GM23338 (cell line): ENCODE measurements around the gene DNAJC12. TPM values are rescaled to one million over a fixed set of nuclear protein-coding genes. Genes with fewer than 3 reads are reported as not detected.

ENCODE experiments used
- ATAC-seq: fragments of 200-7000 bp; cut with Tn5 transposase; 3 replicates; pipeline ENCODE4 v1.9.1; 2020
- DNase-seq: peaks from one replicate; pipeline ENCODE4 v3.0.0-alpha.2; 2015; ENCODE audit warnings: low spot score
- H2AFZ ChIP-seq: fragments of 200-600 bp; sonication (generic); 2 replicates; pipeline ENCODE4 v1.8.0; 2016; ENCODE audit warnings: antibody characterized with exemption, mild to moderate bottlenecking, moderate library complexity
- H3F3A ChIP-seq: fragments of 200-600 bp; sonication (generic); replicated peaks from 2 replicates; pipeline ENCODE4 v1.8.0; 2017; ENCODE audit warnings: antibody characterized with exemption, mixed run types, low read depth
- H3K27ac ChIP-seq: fragments of 200-600 bp; sonication (generic); 2 replicates; pipeline ENCODE4 v1.6.1; 2016; ENCODE audit warnings: low read depth
- H3K27me3 ChIP-seq: fragments of 200-600 bp; sonication (generic); 2 replicates; pipeline ENCODE4 v1.8.0; 2016; ENCODE audit warnings: mild to moderate bottlenecking, mixed run types, moderate library complexity; ENCODE audit not compliant: insufficient read depth
- H3K36me3 ChIP-seq: fragments of 200-600 bp; sonication (generic); 2 replicates; pipeline ENCODE4 v1.8.0; 2016; ENCODE audit warnings: mild to moderate bottlenecking; ENCODE audit not compliant: insufficient read depth
- H3K4me1 ChIP-seq: fragments of 200-600 bp; sonication (generic); 2 replicates; pipeline ENCODE4 v1.8.0; 2016; ENCODE audit warnings: mild to moderate bottlenecking, moderate library complexity; ENCODE audit not compliant: insufficient read depth
- H3K4me2 ChIP-seq: fragments of 200-600 bp; sonication (generic); 2 replicates; pipeline ENCODE4 v1.7.1; 2017; ENCODE audit warnings: mixed run types
- H3K4me3 ChIP-seq: fragments of 200-600 bp; sonication (generic); 2 replicates; pipeline ENCODE4 v1.6.1; 2016; ENCODE audit warnings: mixed run types
- H3K79me2 ChIP-seq: fragments of 200-600 bp; sonication (generic); replicated peaks from 2 replicates; pipeline ENCODE4 v1.8.0; 2017; ENCODE audit warnings: mild to moderate bottlenecking; ENCODE audit not compliant: insufficient read depth
- H3K9me2 ChIP-seq: fragments of 200-600 bp; sonication (generic); 2 replicates; pipeline ENCODE4 v1.8.0; 2017; ENCODE audit not compliant: insufficient read depth
- H4K20me1 ChIP-seq: fragments of 200-600 bp; sonication (generic); replicated peaks from 2 replicates; pipeline ENCODE4 v1.8.0; 2017; ENCODE audit warnings: mild to moderate bottlenecking; ENCODE audit not compliant: insufficient read depth
- H3K27ac Mint-ChIP-seq: 2 replicates; pipeline ENCODE4 v1.8.0; 2020; ENCODE audit warnings: inconsistent platforms, mild to moderate bottlenecking, moderate library complexity, mixed read lengths
- H3K27me3 Mint-ChIP-seq: 3 replicates; pipeline ENCODE4 v1.8.0; 2022; ENCODE audit warnings: low read depth, mild to moderate bottlenecking, moderate library complexity, mixed read lengths, inconsistent platforms; ENCODE audit not compliant: insufficient read depth, poor library complexity
- H3K36me3 Mint-ChIP-seq: 3 replicates; pipeline ENCODE4 v1.8.0; 2021; ENCODE audit warnings: low read depth, mild to moderate bottlenecking, inconsistent platforms, moderate library complexity, mixed read lengths
- H3K4me1 Mint-ChIP-seq: 3 replicates; pipeline ENCODE4 v1.8.0; 2020; ENCODE audit warnings: mild to moderate bottlenecking, inconsistent platforms, mixed read lengths
- H3K4me3 Mint-ChIP-seq: 3 replicates; pipeline ENCODE4 v1.8.0; 2021; ENCODE audit warnings: moderate library complexity, mild to moderate bottlenecking, inconsistent platforms, mixed read lengths
- H3K9me3 Mint-ChIP-seq: 3 replicates; pipeline ENCODE4 v1.8.0; 2020; ENCODE audit warnings: moderate library complexity, mild to moderate bottlenecking, inconsistent platforms, mixed read lengths
- CTCF ChIP-seq, 2 experiments: fragments of 200-600 bp in 1 of 2; sonication (generic) in 1 of 2; conservative IDR thresholded peaks; 2 replicates each; pipeline versions ENCODE4 v1.5.1 to v1.6.1; 2016 to 2017; ENCODE audit warnings: antibody characterized with exemption in 2 of 2, low read depth in 2 of 2, mild to moderate bottlenecking in 2 of 2, moderate library complexity in 1 of 2
- ETS1 ChIP-seq: IDR thresholded peaks from 2 replicates; pipeline ENCODE4 v1.6.1; 2016; ENCODE audit warnings: antibody characterized with exemption
- EZH2 ChIP-seq: fragments of 200-600 bp; sonication (generic); IDR thresholded peaks from one replicate; pipeline ENCODE4 v1.8.0; 2017; ENCODE audit warnings: antibody characterized with exemption, mild to moderate bottlenecking, low read depth; ENCODE audit not compliant: unreplicated experiment
- JUNB ChIP-seq: IDR thresholded peaks from one replicate; pipeline ENCODE4 v1.6.1; 2016; ENCODE audit warnings: antibody characterized with exemption; ENCODE audit not compliant: unreplicated experiment
- NANOG ChIP-seq: IDR thresholded peaks from 2 replicates; pipeline ENCODE4 v1.6.1; 2016; ENCODE audit warnings: antibody characterized with exemption, borderline replicate concordance
- POLR2AphosphoS5 ChIP-seq: IDR thresholded peaks from 2 replicates; pipeline ENCODE4 v1.6.1; 2016; ENCODE audit warnings: antibody characterized with exemption, low read depth
- REST ChIP-seq: IDR thresholded peaks from one replicate; pipeline ENCODE4 v1.6.1; 2018; ENCODE audit warnings: antibody characterized with exemption; ENCODE audit not compliant: unreplicated experiment
- ZNF114 ChIP-seq: fragments of 250-450 bp; sonication (Bioruptor Pico); IDR thresholded peaks from 2 replicates; pipeline ENCODE4 v1.5.0; 2020; ENCODE audit warnings: mild to moderate bottlenecking, moderate library complexity
- polyA plus RNA-seq: library from polyadenylated mRNA; unstranded; fragments of >200 nt; fragmentation: Nextera tagmentation; extraction: Ambion mirVana; gene quantifications from 2 replicates; pipeline ENCODE4 v1.2.1, GENCODE V29; 2016
- total RNA-seq: library from RNA; depleted of rRNA; stranded (reverse); fragments of >200 nt; shearing (Covaris generic); gene quantifications from 2 replicates; pipeline ENCODE4 v1.2.3, GENCODE V29; 2014

The DNAJC12 gene
- total and polyA plus RNA-seq, 2 experiments from 2014 or later: 2.2 to 4.5 TPM

GRCh38 chr10:67852761-67853160 is 14.8 kb upstream of the DNAJC12 start:
- DNase-seq (no peak), ATAC-seq (no peak)
- no peak overlapping the region for H3K4me2 ChIP-seq
- no peaks in the 10 kb centered on the region for H3K36me3 ChIP-seq
- 0 out of 2 replicates have a peak, but pooled peaks cover 3% of the 10 kb centered on the region for H3F3A ChIP-seq
- H4K20me1 ChIP-seq: no peaks in the 10 kb centered on the region
- H3K9me3 Mint-ChIP-seq: no peaks in the 10 kb centered on the region; the same call in 2 of the 3 replicates
- no peaks in the 10 kb centered on the region for H3K36me3 Mint-ChIP-seq
- no peak overlapping the region for H3K4me3 ChIP-seq
- peaks cover 3% of the 10 kb centered on the region for H3K27me3 Mint-ChIP-seq
- H3K79me2 ChIP-seq: no peaks in the 10 kb centered on the region
- H3K9me2 ChIP-seq: no peaks in the 10 kb centered on the region
- H3K4me1 ChIP-seq: peaks cover 16% of the 10 kb centered on the region
- no peak overlapping the region for H2AFZ ChIP-seq
- H3K27ac Mint-ChIP-seq: no peak overlapping the region
- no peak overlapping the region for H3K27ac ChIP-seq
- 0 out of 4 replicates have a peak, but pooled peaks of 1 of the 2 experiments have one; percentile 2 for TF ChIP-seq CTCF (conservative IDR thresholded peaks at IDR 0.05; ENCODE audit: low read depth in 2 of 2)
- TF ChIP-seq POLR2AphosphoS5: no peak
- H3K4me1 Mint-ChIP-seq: peaks cover 7% of the 10 kb centered on the region
- no peaks in the 10 kb centered on the region for H3K27me3 ChIP-seq
- H3K4me3 Mint-ChIP-seq: no peak overlapping the region

GRCh38 chr10:67851186-67851585 is 13.2 kb upstream of the DNAJC12 start:
- Histone ChIP-seq H4K20me1 (no peaks in the 10 kb centered on the region), H3K27me3 (no peaks in the 10 kb centered on the region), H2AFZ (no peak overlapping the region), H3K27ac (0 out of 2 replicates have a peak overlapping the region, but pooled peaks have one; percentile 50), H3K9me2 (no peaks in the 10 kb centered on the region), H3K36me3 (no peaks in the 10 kb centered on the region), H3K4me1 (peaks cover 9% of the 10 kb centered on the region; the same call in 1 of the 2 replicates), H3K4me3 (no peak overlapping the region), H3K4me2 (no peak overlapping the region), H3F3A (0 out of 2 replicates have a peak, but pooled peaks cover 3% of the 10 kb centered on the region), H3K79me2 (no peaks in the 10 kb centered on the region)
- TF ChIP-seq JUNB: no peak
- no peak for TF ChIP-seq CTCF (conservative IDR thresholded peaks at IDR 0.05; ENCODE audit: low read depth in 2 of 2)
- TF ChIP-seq ETS1: no peak
- TF ChIP-seq REST: no peak
- TF ChIP-seq EZH2: no peak
- no peak for TF ChIP-seq ZNF114 (CRISPR knock-in tag)
- TF ChIP-seq NANOG: no peak
- no peak for TF ChIP-seq POLR2AphosphoS5
- Mint-ChIP-seq H3K27ac (no peak overlapping the region), H3K27me3 (peaks cover 3% of the 10 kb centered on the region), H3K36me3 (no peaks in the 10 kb centered on the region), H3K4me3 (0 out of 3 replicates have a peak overlapping the region, but pooled peaks have one; percentile 27), H3K4me1 (peaks cover 4% of the 10 kb centered on the region; the same call in 2 of the 3 replicates), H3K9me3 (no peaks in the 10 kb centered on the region; the same call in 2 of the 3 replicates)
- no peak for DNase-seq
- ATAC-seq: no peak
